HG03571 (cell line): ENCODE data around the gene MAL.

Experiments
- ATAC-seq: cut with Tn5 transposase; IDR thresholded peaks from one replicate; pipeline ENCODE4 v1.9.1; 2021; ENCODE audit not compliant: unreplicated experiment

MAL gene

DNA sequence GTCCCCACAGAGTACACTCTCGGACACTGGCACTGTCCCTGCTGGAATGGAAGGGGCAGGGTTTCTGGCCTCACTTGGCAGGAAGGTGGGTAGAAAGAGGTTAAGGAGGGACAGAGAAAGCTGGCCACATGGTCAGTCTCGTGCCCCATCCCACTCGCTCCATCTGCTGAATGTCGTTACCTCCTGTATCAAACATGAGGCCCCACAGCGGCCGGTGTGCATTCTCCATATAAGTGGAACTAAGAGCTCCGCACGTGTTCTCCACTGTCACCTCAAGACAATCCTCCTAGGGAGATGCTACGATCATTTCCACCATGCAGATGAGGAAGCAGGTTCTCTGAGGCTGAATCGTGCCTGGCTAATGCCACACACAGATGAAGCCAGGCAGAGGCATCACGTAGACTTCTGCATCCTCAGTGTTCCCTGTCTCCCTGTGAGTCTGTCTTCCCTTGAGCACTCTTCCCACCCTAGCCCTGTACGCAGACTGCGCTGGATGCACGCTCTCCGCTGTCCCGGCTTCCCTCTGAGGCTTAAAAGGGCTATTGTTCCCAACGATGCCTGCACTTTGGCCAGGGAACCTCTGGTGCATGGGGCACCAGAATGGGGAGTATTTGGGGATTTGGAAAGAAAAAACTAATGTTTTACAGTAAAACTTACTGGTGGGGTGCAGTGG is 35.1 kb downstream of the MAL start:
- no peak for ATAC-seq

DNA sequence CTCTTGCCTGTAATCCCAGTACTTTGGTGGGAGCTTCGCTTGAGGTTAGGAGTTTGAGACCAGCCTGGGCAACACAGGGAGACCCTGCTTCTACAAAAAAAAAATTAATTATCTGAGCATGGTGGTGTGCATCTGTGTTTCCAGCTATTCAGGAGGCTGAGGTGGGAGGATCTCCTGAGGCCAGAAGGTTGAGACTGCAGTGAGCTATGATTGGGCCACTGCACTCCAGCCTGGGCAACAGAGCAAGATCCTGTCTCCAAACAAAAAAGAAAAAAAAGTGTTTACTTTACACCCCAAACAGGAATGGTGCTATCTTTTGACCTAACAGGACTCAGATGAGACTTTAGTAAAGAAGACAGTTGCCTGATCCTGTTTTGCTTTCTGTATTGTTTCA is 35.6 kb downstream of the MAL start:
- ATAC-seq = no peak

DNA sequence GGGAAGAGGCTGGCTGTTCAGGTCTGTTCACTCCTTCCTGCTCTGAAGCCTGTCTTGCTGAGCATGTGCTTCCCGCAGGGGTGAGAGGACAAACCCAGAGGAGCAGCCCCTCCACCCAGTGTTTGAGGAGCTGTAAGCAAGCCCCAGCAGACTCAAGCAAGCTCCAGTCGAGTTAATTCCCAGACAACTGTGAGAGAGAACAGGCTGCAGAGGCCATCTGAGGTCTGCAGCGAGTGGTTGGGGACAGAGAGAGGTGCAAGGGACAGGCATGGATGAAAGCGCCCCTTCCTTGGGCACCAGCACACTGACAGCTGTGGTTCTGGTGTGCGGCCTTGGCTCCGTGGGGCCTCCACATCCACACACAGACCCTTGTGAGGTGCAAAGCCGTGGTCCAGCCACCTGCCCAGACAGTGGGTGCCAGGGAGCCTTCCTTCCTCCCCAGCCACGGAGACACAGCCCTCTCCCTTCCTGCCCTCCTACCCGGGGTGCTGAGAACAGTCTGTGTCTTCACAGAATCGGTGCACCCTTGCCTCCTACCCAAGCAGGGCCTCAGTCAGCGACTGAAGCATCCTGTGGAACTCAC is 36.2 kb downstream of the MAL start:
- no peak for ATAC-seq

DNA sequence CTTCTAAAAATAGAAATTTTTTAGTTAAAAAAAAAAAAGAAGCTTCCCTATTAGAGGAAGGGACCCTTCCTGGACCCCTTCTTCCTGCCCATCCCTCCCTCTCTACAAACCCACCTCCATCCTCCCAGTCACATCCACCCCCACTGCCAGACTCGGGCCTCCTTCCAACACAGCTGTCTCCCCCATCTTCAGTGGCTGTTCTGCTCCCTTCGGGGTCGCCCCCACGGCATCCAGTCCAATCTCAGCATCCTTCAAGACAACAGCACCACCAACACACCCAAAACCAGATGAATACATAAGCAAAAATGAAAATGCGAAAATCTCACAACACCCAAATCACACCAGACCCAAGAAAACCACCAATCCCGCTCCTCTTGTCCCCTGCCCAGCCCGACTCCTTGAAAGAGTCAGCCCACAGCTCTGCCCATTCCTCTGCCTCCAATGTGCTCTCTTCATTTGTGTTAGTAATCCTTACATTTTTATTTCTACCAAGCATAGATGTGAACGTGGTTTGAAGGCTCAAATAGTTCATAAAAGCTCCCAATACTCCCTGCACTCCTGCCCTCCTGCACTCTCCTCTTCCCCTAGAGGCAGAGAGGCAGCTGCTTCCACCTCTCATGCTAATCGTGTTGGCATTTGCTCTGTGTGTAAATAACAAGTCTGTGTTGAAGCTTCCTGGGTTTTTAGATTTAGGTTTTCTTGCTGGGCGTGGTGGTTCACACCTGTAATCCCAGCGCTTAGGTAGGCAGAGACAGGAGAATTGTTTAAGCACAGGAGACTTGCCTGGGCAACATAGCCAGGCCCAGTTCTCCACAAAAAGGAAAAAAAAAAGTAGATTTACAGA is 37.0 kb downstream of the MAL start:
- peak; percentile 16 for ATAC-seq

DNA sequence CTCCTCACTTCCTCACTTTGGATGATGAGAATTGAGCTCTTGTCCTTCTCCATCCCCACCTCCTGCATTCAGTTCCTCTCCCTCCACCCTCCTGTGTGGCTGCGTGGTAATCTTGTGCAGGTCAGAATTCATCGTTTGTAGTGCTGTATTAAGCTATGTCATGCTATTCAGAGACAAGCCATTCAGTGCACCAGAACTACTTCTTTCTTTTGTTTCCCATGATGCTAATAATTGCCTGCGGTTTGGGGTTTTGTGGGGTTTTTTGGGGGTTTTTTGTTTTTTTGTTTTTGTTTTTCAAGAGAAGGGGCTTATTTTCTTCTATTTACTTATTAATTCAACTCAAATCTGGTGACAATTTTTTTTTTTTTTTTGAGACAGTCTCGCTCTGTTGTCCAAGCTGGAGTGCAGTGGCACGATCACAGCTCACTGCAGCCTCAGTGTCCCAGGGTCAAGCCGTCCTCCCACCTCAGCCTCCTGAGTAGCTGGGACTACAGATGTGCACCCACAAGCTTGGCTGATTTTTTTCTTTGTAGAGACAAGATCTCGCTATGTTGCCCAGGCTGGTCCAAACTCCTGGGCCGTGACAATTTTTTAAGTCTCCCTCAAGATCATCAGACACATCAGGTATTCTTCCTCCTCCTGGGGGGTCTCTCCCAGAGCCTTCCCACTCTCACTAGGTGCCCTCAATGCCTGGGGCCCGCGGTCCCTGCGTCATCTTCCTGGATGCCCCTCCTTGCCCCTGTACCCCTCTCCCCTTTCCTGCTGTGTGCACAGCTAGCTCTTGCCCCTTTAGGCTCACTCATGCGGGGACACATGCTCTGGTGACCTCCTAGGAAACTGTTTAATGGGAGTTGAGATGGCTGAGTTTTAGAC is 37.8 kb downstream of the MAL start:
- ATAC-seq = peak; percentile 81

DNA sequence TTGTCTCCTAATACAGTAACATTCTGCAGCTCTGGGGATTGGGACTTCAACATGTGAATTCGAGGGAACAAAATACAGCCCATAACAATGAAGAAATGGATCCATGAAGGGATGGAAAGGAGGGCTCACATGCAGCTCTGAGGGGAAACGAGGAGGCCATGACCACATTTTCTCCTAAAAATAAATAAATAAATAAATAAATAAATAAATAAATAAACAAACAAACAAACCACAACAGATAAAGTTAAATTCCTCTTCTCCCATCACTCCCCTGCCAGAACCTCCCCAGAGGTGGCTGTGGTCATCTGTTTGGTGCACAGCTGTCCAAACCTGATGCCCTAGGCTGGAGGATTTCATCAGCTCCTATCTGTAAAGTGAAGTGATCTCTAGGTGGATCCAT is 42.7 kb downstream of the MAL start:
- no peak for ATAC-seq

DNA sequence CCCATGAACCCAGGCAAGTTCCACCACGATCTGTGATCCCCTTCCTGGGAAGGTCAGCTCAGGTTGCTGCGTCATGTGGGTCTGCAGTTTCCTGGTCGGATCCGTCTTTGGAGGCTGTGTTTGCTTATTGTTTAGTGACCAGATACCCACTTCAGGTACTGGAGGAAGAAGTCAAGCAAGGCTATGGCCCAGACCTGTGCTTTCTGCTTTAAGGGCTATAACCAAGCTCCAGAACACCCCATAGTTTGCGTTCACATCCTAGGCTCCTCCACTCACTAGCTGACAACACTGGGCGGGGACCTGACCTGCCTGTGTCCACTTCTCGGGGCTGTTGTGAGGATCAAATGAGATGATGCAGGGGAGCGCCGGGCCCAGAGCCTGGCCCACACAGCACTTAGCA is 44.0 kb downstream of the MAL start:
- no peak for ATAC-seq

DNA sequence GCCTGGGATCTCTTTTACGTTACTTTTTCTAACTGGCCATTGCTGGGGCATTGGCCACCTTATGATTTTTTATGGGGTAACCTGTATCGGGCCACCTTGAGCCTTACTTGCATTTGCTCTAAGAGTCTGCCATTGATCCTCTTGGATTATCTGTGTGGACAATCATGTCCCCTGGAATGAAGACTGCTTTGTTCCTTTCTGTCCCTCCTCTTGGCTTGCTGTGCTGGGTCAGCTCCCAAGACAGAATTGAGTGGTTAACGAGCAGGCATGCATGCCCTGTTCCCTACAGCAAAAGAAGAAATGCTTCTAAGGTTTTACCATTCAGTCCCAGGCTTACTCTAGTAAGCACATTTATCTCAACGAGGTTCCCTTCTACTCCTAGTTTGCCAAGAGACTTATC is 46.3 kb downstream of the MAL start:
- ATAC-seq = no peak

DNA sequence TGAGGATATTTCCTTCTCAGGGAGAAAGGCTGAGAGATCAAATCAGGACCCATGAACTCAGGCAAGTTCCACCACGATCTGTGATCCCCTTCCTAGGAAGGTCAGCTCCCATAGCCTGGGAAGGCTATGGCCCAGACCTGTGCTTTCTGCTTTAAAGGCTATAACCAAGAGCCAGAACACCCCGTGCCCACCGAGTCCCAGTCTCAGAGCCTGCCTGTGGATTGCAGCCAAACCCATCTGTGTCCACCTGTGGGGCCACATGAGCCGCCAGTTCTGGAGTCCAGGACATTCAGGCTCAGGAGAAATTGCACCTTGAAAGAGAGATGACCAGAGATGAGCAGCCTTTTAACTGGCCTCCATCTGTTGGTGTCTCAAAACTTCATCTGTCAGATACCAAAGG is 46.9 kb downstream of the MAL start:
- no peak for ATAC-seq

DNA sequence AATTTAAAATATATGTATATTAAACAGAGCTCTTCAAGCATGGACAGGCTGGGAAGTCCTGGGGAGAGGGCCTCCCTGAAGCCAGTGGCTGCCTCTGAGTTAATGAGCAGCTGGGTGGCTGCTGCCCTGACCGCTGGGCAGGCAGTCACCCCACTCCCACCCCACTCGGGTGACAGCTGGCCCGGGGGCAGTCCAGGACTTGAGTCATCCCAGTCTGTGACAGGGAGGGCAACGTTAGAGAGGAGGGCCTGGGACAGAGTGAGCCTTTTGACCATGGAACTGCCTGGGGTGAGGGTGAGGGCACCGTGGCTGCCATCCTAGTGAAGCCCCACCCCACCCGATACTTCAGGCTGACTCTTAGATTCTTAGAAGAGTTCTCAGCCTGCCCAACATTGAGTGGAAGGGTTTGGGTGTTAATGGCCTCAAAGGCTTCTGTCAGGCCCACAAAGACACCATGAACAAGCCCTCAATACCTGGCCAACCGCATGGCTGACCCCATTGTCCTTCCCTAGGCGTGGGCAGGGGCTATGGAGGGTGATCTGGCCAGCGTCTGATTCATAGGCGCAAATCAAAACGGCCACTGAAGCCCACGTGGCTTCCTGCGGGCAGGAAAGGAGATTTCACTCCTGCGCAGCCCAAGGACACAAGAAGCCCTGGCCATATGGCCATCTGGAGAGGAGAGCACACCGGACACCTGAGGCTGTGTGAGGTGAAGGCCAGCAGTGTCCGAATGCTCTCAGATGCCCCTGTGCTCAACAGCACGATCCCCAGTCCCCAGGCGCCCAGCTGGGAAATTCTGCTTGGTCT is 48.6 kb downstream of the MAL start:
- ATAC-seq = no peak

DNA sequence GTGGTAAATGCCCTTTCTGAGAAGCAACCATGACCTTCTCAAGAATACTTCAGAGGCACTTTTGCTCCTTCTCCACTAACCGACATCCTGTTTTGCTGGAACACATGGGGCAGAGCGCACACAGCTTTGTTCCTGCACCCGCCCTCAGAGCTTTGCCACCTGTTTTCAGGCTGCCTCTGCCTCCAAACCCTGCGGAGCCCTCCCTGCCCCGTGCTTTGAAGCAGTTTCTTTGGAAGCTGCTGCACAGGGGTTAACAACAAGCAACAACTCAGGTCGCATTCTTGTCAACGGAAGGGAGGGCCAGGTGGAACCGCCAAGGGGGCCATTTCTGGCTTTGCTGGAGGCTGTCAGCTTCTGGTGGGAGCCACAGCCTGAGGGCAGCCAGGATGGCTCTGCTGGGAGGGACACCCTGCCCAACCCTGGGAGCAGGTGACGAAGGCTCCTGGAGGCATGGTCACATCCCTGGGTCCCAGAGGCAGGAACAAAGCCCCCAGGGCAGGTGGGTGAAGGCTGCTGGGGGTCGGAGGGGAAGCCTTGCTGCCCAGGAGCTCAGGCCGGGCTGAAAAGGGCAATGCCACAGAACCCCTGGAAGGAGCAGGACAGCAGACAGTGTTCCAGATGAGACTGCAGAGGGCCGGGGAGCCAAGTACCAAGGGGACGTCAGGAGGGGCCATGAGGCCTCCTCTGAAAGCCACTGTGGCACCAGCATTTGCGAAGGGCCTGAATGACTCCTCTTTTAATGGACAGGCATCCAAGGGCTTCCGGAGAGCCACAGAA is 49.3 kb downstream of the MAL start:
- no peak for ATAC-seq

DNA sequence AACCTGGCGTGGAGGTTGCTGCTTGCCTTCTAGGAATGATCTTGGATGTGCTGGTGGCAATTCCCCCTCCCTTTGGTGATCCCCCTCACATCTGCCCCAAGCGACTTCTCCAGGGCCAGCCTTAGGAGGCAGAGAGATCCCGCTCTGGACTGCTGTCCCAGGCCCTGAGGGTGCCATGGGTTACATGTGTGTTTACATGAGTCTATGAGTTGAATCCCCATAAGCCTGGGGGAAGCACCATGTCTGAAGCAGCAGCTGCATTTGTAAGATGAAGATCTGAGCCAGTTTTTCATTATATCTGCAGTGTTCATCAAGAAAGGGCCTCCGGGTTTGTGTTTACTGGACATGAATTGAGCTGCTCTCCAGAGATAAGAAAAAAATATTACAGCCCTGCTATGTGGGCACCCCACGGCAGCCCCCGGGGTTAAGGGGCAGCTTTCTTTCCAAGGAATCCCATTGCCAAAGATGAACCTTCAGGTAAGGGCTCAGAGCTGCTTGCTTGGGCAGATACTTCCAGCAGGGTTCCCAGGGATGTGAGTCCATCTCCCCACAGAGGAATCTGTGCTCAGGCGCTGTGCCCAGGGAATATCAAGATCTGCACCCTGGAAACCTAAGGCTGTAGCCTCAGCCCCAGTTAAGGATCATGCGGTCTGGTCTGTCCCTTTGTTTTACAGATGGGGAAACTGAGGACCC is 50.1 kb downstream of the MAL start:
- no peak for ATAC-seq

DNA sequence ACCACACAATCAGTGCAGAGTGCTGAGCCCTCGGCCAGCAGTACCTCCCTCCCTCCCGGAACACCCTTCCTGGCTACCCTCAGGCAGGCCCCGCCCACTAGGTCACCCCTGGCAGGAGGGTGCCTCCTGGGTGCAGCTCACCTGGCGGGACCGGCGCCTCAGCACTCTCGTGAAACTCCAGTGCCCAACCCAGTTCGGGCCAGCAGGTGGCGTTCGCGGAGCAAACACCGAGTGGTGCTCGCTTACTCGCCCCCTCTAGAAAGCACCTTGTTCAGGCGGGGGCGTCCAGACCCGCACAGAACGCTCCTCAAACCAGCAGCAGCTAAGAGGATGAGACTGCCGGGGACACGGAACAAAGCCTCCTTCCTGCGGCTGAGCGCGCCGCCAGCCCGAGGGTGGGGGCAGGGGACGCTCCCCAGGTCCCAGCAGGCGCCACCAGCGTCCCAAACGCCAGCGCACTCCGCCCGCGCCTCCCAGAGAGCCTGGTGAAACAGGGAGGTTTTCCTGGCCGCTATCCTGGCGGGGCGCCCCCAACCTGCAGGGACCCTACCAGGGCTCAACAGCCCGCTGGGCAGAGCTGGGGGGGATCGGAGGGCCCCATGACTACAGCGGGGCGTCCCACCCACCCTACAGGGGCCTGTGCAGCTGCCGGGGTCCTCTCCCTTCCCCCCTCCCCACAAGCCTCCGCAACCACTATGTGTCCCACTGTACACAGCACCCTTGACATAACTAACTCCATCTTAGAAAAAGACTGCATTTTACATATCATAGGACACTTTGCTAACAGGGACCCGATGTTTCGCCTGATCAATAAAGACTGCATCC is 51.4 kb downstream of the MAL start:
- ATAC-seq = peak; percentile 75

DNA sequence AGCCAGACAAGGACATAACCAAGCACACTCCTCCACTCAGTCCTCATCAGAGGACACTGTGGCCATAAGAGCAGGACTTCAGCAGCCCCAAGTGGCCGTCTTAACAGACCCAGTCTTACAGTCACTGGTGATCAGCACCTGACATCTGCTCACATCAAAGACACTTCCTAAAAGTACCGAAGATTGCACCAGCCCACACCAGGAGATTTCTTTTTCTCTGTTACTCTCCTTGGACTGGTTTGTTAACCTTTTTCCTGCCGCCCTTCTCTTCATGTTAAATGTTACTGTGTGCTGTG is 52.0 kb downstream of the MAL start:
- ATAC-seq = no peak

DNA sequence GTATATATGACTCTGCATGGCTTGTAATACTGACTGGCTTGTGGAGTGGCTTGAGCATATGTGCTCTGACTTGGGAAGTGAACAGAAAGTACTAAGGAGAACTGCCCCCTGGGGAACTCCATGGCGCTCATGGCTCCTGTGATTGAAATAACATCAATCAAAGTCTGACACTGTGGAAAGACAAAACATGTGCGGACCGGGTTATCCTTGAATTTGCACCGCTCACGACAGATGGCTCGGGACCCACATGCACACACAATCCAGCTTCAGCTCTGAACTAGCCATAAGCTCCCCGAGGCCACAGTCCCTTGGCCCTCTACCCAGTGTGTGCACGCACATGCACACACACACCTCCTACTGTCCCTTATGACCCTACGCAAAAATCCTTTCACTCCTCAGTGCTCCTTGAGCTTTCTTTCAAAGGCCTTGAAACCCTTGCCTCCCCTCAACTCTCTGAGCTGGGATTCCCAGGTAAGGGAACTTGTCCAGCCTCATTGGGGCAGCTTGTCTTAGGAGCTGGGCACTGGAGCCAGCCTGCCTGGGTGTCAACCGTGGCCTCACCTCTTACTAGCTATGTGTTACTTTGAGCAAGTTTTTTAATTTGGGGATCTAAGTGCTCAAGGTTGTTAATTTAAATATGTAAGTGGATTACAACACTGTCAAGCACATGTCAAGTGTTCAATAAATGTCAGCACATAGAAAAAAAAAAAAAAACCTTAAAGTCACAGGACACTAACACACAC is 52.5 kb downstream of the MAL start:
- no peak for ATAC-seq

DNA sequence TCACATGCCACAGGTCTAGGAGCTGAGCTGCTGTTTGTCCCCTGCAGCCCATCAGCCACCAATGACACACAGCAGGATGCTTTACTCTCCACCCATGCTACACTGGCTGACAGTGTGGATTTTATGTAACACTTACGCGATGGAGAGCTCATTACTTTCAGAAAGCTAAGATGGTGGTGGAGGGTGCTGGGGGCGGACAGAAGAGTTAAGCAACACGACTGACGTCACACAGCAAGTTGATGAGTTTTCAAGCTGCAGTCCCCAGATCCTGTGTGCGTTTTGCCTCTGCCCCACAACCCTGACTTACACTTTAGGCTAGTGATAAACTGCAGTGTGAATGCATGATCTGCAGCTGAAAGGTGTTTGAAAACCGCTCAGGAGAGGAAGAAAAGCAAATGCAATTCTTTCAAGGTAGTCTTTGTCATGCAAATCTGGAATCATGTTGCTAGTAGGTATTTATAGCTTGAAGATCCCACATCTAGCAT is 53.7 kb downstream of the MAL start:
- no peak for ATAC-seq

DNA sequence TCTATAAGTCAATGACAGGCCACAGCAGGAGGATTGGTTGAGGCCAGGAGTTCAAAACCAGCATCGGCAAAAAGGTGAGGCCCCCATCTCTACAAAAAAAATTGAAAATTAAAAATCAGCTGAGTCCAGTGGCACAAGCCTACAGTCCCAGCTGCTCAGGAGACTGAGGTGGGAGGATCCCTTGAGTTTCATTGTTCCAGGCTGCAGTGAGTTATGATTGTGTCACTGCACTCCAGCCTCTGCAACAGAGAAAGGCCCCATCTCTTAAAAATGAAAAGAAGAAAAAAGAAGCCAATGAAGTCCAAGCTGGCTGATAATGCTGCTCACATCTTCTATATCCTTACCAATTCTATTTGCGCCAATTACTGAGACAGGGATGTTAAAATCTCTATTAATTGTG is 57.0 kb downstream of the MAL start:
- no peak for ATAC-seq

DNA sequence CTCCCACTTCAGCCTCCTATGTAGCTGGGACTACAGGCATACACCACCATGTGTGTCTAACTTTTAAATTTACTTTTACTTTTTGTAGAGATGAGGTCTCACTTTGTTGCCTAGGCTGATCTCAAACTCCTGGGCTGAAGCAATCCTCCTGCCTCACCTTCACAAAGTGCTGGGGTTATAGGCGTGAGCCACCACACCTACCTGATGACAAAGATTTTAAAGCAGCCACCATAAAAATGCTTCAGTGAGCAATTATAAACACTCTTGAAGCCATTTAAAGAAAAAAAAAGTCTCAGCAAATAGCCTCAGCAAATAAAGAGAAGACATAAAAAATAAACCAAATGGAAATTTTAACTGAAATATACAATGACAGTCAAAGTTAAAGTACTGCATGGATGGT is 60.5 kb downstream of the MAL start:
- ATAC-seq = no peak
